ENCODE data around the gene CCR9. TPM values are rescaled to one million over a fixed set of nuclear protein-coding genes. Genes with fewer than 3 reads are reported as not detected.

CCR9 gene
- total RNA-seq, 1 experiment from 2014 or later: not detected

GRCh38 chr3:45873638-45874037 is 12.7 kb upstream of the CCR9 start:
- Histone ChIP-seq H3K4me3 (ENCODE audit: low read depth, low read length, poor library complexity, severe bottlenecking) (no peak overlapping the region), H3K27me3 (replicated peaks; ENCODE audit: insufficient read depth, low read depth, low read length, poor library complexity) (no peaks in the 10 kb centered on the region), H3K36me3 (ENCODE audit: insufficient read depth, low read length, poor library complexity, severe bottlenecking) (no peaks in the 10 kb centered on the region), H3K9me3 (ENCODE audit: low read depth, low read length, poor library complexity, severe bottlenecking) (no peaks in the 10 kb centered on the region), H3K27ac (ENCODE audit: low read depth, low read length, poor library complexity, severe bottlenecking) (no peak overlapping the region), H3K4me1 (ENCODE audit: insufficient read depth, low read length, poor library complexity, severe bottlenecking) (no peaks in the 10 kb centered on the region)
- POLR2A ChIA-PET (ENCODE audit: low non-redundant PET): no interaction called here
- no peak for TF ChIP-seq EZH2 (IDR thresholded peaks at IDR 0.05; ENCODE audit: borderline replicate concordance, low read depth, low read length, poor library complexity, severe bottlenecking)
- TF ChIP-seq, protein P1, sequence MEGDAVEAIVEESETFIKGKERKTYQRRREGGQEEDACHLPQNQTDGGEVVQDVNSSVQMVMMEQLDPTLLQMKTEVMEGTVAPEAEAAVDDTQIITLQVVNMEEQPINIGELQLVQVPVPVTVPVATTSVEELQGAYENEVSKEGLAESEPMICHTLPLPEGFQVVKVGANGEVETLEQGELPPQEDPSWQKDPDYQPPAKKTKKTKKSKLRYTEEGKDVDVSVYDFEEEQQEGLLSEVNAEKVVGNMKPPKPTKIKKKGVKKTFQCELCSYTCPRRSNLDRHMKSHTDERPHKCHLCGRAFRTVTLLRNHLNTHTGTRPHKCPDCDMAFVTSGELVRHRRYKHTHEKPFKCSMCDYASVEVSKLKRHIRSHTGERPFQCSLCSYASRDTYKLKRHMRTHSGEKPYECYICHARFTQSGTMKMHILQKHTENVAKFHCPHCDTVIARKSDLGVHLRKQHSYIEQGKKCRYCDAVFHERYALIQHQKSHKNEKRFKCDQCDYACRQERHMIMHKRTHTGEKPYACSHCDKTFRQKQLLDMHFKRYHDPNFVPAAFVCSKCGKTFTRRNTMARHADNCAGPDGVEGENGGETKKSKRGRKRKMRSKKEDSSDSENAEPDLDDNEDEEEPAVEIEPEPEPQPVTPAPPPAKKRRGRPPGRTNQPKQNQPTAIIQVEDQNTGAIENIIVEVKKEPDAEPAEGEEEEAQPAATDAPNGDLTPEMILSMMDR (conservative IDR thresholded peaks at IDR 0.05; ENCODE audit: low read depth, low read length): no peak
- BruUV-seq (replicated peaks): no TSS peak
- intact Hi-C loops (cut with micrococcal nuclease; ENCODE audit: unreplicated experiment): no loop called here
- CTCF ChIA-PET: no interaction called here
- no peak for DNase-seq (ENCODE audit: low spot score)

DNA sequence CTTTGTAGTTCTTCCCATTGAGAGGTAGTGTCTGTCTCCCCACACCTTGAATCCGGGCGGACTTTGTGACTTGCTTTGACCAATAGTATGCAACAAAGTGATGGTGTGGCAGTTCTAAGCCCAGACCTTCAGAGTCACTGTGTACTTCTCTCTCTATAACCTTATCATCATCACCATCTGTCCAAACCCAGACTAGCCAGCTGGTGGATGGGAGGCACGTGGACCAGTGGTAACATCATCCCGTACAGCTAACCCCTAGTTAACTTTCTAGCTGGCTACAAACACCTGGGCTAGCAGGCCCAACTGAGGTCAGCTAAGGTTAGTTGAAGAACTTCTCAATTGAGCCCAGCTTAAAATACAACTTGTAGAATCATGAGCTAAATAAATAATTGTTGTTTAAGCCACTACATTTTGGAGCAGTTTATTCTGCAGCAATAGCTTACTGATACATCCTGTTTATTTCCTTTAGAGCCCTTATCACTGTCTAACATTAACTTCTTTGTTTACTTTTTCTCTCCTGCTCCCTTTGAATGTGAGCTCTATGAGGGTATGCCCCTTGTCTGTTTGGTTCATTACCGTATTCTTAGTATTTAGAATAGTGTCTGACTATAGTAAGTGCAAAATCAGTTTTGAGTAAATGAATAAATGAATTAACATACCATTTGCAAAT is 11.5 kb upstream of the CCR9 start:
- Histone ChIP-seq H3K27ac (ENCODE audit: low read depth, low read length, poor library complexity, severe bottlenecking) (no peak overlapping the region), H3K4me1 (ENCODE audit: insufficient read depth, low read length, poor library complexity, severe bottlenecking) (no peaks in the 10 kb centered on the region), H3K36me3 (ENCODE audit: insufficient read depth, low read length, poor library complexity, severe bottlenecking) (no peaks in the 10 kb centered on the region), H3K27me3 (replicated peaks; ENCODE audit: insufficient read depth, low read depth, low read length, poor library complexity) (no peaks in the 10 kb centered on the region), H3K9me3 (ENCODE audit: low read depth, low read length, poor library complexity, severe bottlenecking) (no peaks in the 10 kb centered on the region), H3K4me3 (ENCODE audit: low read depth, low read length, poor library complexity, severe bottlenecking) (no peak overlapping the region)
- POLR2A ChIA-PET (ENCODE audit: low non-redundant PET): no interaction called here
- CTCF ChIA-PET: no interaction called here
- TF ChIP-seq, protein P1 (conservative IDR thresholded peaks at IDR 0.05; ENCODE audit: low read depth, low read length): no peak
- TF ChIP-seq EZH2 (IDR thresholded peaks at IDR 0.05; ENCODE audit: borderline replicate concordance, low read depth, low read length, poor library complexity, severe bottlenecking): no peak
- no peak for DNase-seq (ENCODE audit: low spot score)
- no TSS peak for BruUV-seq (replicated peaks)
- intact Hi-C loops (cut with micrococcal nuclease; ENCODE audit: unreplicated experiment): no loop called here

- Histone ChIP-seq H3K36me3 (ENCODE audit: insufficient read depth, low read length, poor library complexity, severe bottlenecking) (no peaks in the 10 kb centered on the region), H3K27me3 (replicated peaks; ENCODE audit: insufficient read depth, low read depth, low read length, poor library complexity) (no peaks in the 10 kb centered on the region), H3K9me3 (ENCODE audit: low read depth, low read length, poor library complexity, severe bottlenecking) (no peaks in the 10 kb centered on the region), H3K4me3 (ENCODE audit: low read depth, low read length, poor library complexity, severe bottlenecking) (no peak overlapping the region), H3K4me1 (ENCODE audit: insufficient read depth, low read length, poor library complexity, severe bottlenecking) (no peaks in the 10 kb centered on the region), H3K27ac (ENCODE audit: low read depth, low read length, poor library complexity, severe bottlenecking) (no peak overlapping the region)
- DNase-seq (ENCODE audit: low spot score): no peak
- intact Hi-C loops (cut with micrococcal nuclease; ENCODE audit: unreplicated experiment): no loop called here
- TF ChIP-seq, protein P1 (conservative IDR thresholded peaks at IDR 0.05; ENCODE audit: low read depth, low read length): no peak
- no peak for TF ChIP-seq EZH2 (IDR thresholded peaks at IDR 0.05; ENCODE audit: borderline replicate concordance, low read depth, low read length, poor library complexity, severe bottlenecking)
- BruUV-seq (replicated peaks): no TSS peak
- ChIA-PET POLR2A (ENCODE audit: low non-redundant PET) (no interaction called here), CTCF (interaction anchor here (0.5 kb wide), 1 partner anchor 52 kb away, joined by 5 read pairs; no protein-coding TSS in a partner anchor)
These were observed 8.2 kb upstream of the CCR9 start for GRCh38 chr3:45878124-45878523.

Measured in A673 (cell line).